H1 (cell line): ENCODE measurements around the gene BCL2L1. TPM values are rescaled to one million over a fixed set of nuclear protein-coding genes. Genes with fewer than 3 reads are reported as not detected.
A peak's percentile ranks its signal among the peaks of the same experiment; 100 is the strongest.

Experiments
- CTCF ChIA-PET: fragments of 300-600 bp; sonication (Branson Sonifier 250); formaldehyde crosslinking; loops from one replicate; lab custom pipeline; 2021; ENCODE audit not compliant: partially characterized antibody; lab: Charles Lee
- POLR2A ChIA-PET: fragments of 300-600 bp; sonication (Branson Sonifier 250); formaldehyde crosslinking; loops from one replicate; lab custom pipeline; 2021; ENCODE audit warnings: inconsistent platforms; ENCODE audit not compliant: partially characterized antibody; lab: Charles Lee
- DNase-seq, 2 experiments: peaks; one replicate each; pipeline versions ENCODE4 v3.0.0 to v3.0.0-alpha.2; 2010 to 2022; ENCODE audit warnings: low spot score in 2 of 2, low read depth in 1 of 2, mixed read lengths in 1 of 2
- FAIRE-seq: peaks from 2 replicates; lab custom pipeline; 2011; peaks lifted over from hg19 to GRCh38; lab: Jason Lieb, UNC
- H2AFZ ChIP-seq: 2 replicates; pipeline ENCODE4 v1.8.1; 2012; ENCODE audit warnings: low read length, inconsistent platforms
- H2AK5ac ChIP-seq: 2 replicates; pipeline ENCODE4 v1.6.1; 2013; ENCODE audit warnings: low read depth, low read length
- H2BK120ac ChIP-seq: replicated peaks from 2 replicates; pipeline ENCODE3; 2013; ENCODE audit warnings: low read depth, low read length, inconsistent platforms
- H2BK12ac ChIP-seq: 2 replicates; pipeline ENCODE4 v1.6.1; 2013; ENCODE audit warnings: low read depth, low read length
- H2BK15ac ChIP-seq: 2 replicates; pipeline ENCODE4 v1.6.1; 2013; ENCODE audit warnings: low read length
- H2BK20ac ChIP-seq: 2 replicates; pipeline ENCODE4 v1.6.1; 2013; ENCODE audit warnings: low read length
- H2BK5ac ChIP-seq: 2 replicates; pipeline ENCODE4 v1.6.1; 2013; ENCODE audit warnings: low read depth, low read length
- H3K14ac ChIP-seq: 2 replicates; pipeline ENCODE4 v1.6.1; 2013; ENCODE audit warnings: inconsistent platforms; ENCODE audit not compliant: insufficient read length
- H3K18ac ChIP-seq: 2 replicates; pipeline ENCODE4 v1.6.1; 2013; ENCODE audit warnings: low read length; ENCODE audit errors: extremely low read depth
- H3K23ac ChIP-seq: 2 replicates; pipeline ENCODE4 v1.6.1; 2013; ENCODE audit warnings: inconsistent platforms; ENCODE audit not compliant: insufficient read length
- H3K23me2 ChIP-seq: 2 replicates; pipeline ENCODE4 v1.6.1; 2013; ENCODE audit warnings: low read depth, low read length
- H3K27ac ChIP-seq: 2 replicates; pipeline ENCODE4 v1.6.1; 2011; ENCODE audit warnings: low read depth, low read length, inconsistent platforms
- H3K27me3 ChIP-seq, 4 experiments: replicated peaks in 1 of 4; 1 replicate in 1 of 4; 2 replicates in 3 of 4; pipeline versions ENCODE4 v1.6.1 to v1.8.1; 2011 to 2013; ENCODE audit warnings: low read length in 3 of 4, mild to moderate bottlenecking in 3 of 4, inconsistent platforms in 2 of 4, mixed read lengths in 2 of 4, moderate library complexity in 1 of 4; ENCODE audit not compliant: control insufficient read depth in 3 of 4, insufficient read depth in 3 of 4; ENCODE audit errors: extremely low read depth in 1 of 4
- H3K36me3 ChIP-seq, 4 experiments: 2 replicates each; pipeline versions ENCODE4 v1.6.1 to v1.8.1; 2011 to 2013; ENCODE audit warnings: mild to moderate bottlenecking in 4 of 4, low read length in 3 of 4, moderate library complexity in 2 of 4, control low read depth in 1 of 4, inconsistent platforms in 1 of 4; ENCODE audit not compliant: insufficient read depth in 4 of 4, control insufficient read depth in 2 of 4
- H3K4ac ChIP-seq: replicated peaks from 2 replicates; pipeline ENCODE3; 2013; ENCODE audit warnings: low read length, low read depth, mixed read lengths, inconsistent platforms; ENCODE audit not compliant: insufficient read length
- H3K4me1 ChIP-seq, 4 experiments: replicated peaks in 1 of 4; 1 replicate in 1 of 4; 2 replicates in 3 of 4; pipeline versions ENCODE4 v1.6.1 to v1.8.1; 2011 to 2013; ENCODE audit warnings: low read length in 3 of 4, inconsistent platforms in 2 of 4, mixed read lengths in 1 of 4; ENCODE audit not compliant: insufficient read depth in 4 of 4, control insufficient read depth in 3 of 4
- H3K4me2 ChIP-seq, 2 experiments: 2 replicates each; pipeline versions ENCODE4 v1.6.1 to v1.8.1; 2011 to 2013; ENCODE audit warnings: low read depth in 2 of 2, low read length in 2 of 2, control low read depth in 1 of 2, inconsistent platforms in 1 of 2, mild to moderate bottlenecking in 1 of 2; ENCODE audit not compliant: insufficient read depth in 1 of 2
- H3K4me3 ChIP-seq, 4 experiments: fragments of 200-600, 300-600 bp in 1 of 4; sonication (generic), shearing (Covaris generic), sonication (Bioruptor Twin) in 1 of 4; 2 replicates each; pipeline versions ENCODE4 v1.5.1 to v1.8.1; 2011 to 2016; ENCODE audit warnings: low read length in 4 of 4, low read depth in 3 of 4, control low read depth in 2 of 4, inconsistent platforms in 2 of 4, mild to moderate bottlenecking in 2 of 4, mixed read lengths in 1 of 4, moderate library complexity in 1 of 4; ENCODE audit not compliant: insufficient read depth in 2 of 4; ENCODE audit errors: extremely low read depth in 1 of 4
- H3K56ac ChIP-seq: replicated peaks from 2 replicates; pipeline ENCODE3; 2013; ENCODE audit warnings: low read depth, mild to moderate bottlenecking, mixed read lengths, low read length, inconsistent platforms; ENCODE audit not compliant: insufficient read length
- H3K79me1 ChIP-seq: 2 replicates; pipeline ENCODE4 v1.6.1; 2013; ENCODE audit warnings: low read depth, low read length, control low read depth
- H3K79me2 ChIP-seq, 2 experiments: 2 replicates each; pipeline versions ENCODE4 v1.6.1 to v1.8.1; 2012 to 2013; ENCODE audit warnings: low read length in 2 of 2, mild to moderate bottlenecking in 2 of 2, inconsistent platforms in 1 of 2; ENCODE audit not compliant: insufficient read depth in 2 of 2, control insufficient read depth in 1 of 2
- H3K9ac ChIP-seq, 4 experiments: replicated peaks in 1 of 4; 1 replicate in 1 of 4; 2 replicates in 3 of 4; pipeline versions ENCODE4 v1.6.1 to v1.8.1; 2011 to 2013; ENCODE audit warnings: low read depth in 3 of 4, low read length in 3 of 4, control low read depth in 2 of 4, mild to moderate bottlenecking in 2 of 4, moderate library complexity in 2 of 4, inconsistent platforms in 1 of 4; ENCODE audit errors: extremely low read depth in 1 of 4
- H3K9me3 ChIP-seq, 2 experiments: 2 replicates each; pipeline versions ENCODE4 v1.6.1 to v1.8.1; 2012 to 2013; ENCODE audit warnings: mild to moderate bottlenecking in 2 of 2, moderate library complexity in 2 of 2, control low read depth in 1 of 2, inconsistent platforms in 1 of 2, low read depth in 1 of 2, low read length in 1 of 2, mixed read lengths in 1 of 2; ENCODE audit not compliant: insufficient read depth in 2 of 2
- H4K20me1 ChIP-seq, 2 experiments: replicated peaks in 1 of 2; 2 replicates each; pipeline versions ENCODE3 to v1.8.1; 2011 to 2013; ENCODE audit warnings: inconsistent platforms in 2 of 2, low read length in 2 of 2, mild to moderate bottlenecking in 1 of 2; ENCODE audit not compliant: insufficient read depth in 2 of 2, control insufficient read depth in 1 of 2
- H4K5ac ChIP-seq: 2 replicates; pipeline ENCODE4 v1.6.1; 2013; ENCODE audit warnings: low read length, low read depth, mixed read lengths, inconsistent platforms; ENCODE audit not compliant: insufficient read length
- H4K8ac ChIP-seq: 2 replicates; pipeline ENCODE4 v1.8.0; 2013; ENCODE audit warnings: mild to moderate bottlenecking, moderate library complexity, low read length, inconsistent platforms; ENCODE audit not compliant: insufficient read depth; ENCODE audit errors: extremely low read depth
- H4K91ac ChIP-seq: replicated peaks from 2 replicates; pipeline ENCODE3; 2013; ENCODE audit warnings: low read length, mixed read lengths, inconsistent platforms; ENCODE audit not compliant: insufficient read length
- ASH2L ChIP-seq: fragments of 200-600, 300-600 bp; sonication (generic); IDR thresholded peaks from one replicate; pipeline ENCODE4 v1.7.1; 2017; ENCODE audit warnings: low read length
- CTBP2 ChIP-seq: IDR thresholded peaks from 2 replicates; pipeline ENCODE4 v1.7.0; 2011; ENCODE audit warnings: borderline replicate concordance, mild to moderate bottlenecking, moderate library complexity, mixed read lengths, low read length; ENCODE audit not compliant: insufficient read depth, insufficient read length
- EP300 ChIP-seq, 2 experiments: IDR thresholded peaks; 1 replicate in 1 of 2; 2 replicates in 1 of 2; pipeline ENCODE4 v1.6.1; 2011 to 2012; ENCODE audit warnings: low read depth in 2 of 2, low read length in 2 of 2, mild to moderate bottlenecking in 2 of 2, borderline replicate concordance in 1 of 2, inconsistent platforms in 1 of 2, moderate library complexity in 1 of 2
- GABPA ChIP-seq: IDR thresholded peaks from 2 replicates; pipeline ENCODE4 v1.6.1; 2011; ENCODE audit warnings: mild to moderate bottlenecking, low read length, moderate library complexity, borderline replicate concordance; ENCODE audit not compliant: insufficient read depth
- HDAC2 ChIP-seq, 2 experiments: fragments of 300-600 bp in 1 of 2; sonication (generic) in 1 of 2; IDR thresholded peaks; 2 replicates each; pipeline ENCODE4 v1.6.1; 2011 to 2012; ENCODE audit warnings: low read depth in 2 of 2, low read length in 2 of 2, mild to moderate bottlenecking in 2 of 2, moderate library complexity in 2 of 2, borderline replicate concordance in 1 of 2, inconsistent platforms in 1 of 2
- KDM1A ChIP-seq: fragments of 200-600, 300-600 bp; sonication (generic); IDR thresholded peaks from 2 replicates; pipeline ENCODE4 v1.7.1; 2016; ENCODE audit warnings: mild to moderate bottlenecking, low read length, borderline replicate concordance
- KDM5A ChIP-seq: fragments of 200-600 bp; IDR thresholded peaks from 2 replicates; pipeline ENCODE4 v1.7.1; 2012; ENCODE audit warnings: mild to moderate bottlenecking, low read length, inconsistent platforms, mixed read lengths
- RBBP5 ChIP-seq: IDR thresholded peaks from 2 replicates; pipeline ENCODE4 v1.7.1; 2012; ENCODE audit warnings: low read depth, mild to moderate bottlenecking, inconsistent platforms, low read length, moderate library complexity, borderline replicate concordance
- SAP30 ChIP-seq: fragments of 300-600 bp; sonication (generic); IDR thresholded peaks from 2 replicates; pipeline ENCODE4 v1.7.1; 2012; ENCODE audit warnings: low read length, moderate library complexity, mild to moderate bottlenecking, inconsistent platforms; ENCODE audit not compliant: insufficient read depth, insufficient replicate concordance
- YY1 ChIP-seq: IDR thresholded peaks from 2 replicates; pipeline ENCODE4 v1.6.1; 2011; ENCODE audit warnings: low read depth, mild to moderate bottlenecking, low read length
- WGBS, 2 experiments: shearing (Covaris generic) in 1 of 2; methylation state at CpG; one replicate each; pipeline versions ENCODE4 v1.1.6 to v1.1.7; 2013 to 2015; ENCODE audit warnings: low lambda C conversion rate in 2 of 2, mixed read lengths in 2 of 2, inconsistent platforms in 1 of 2, low coverage in 1 of 2, missing lambda C conversion rate in 1 of 2; ENCODE audit not compliant: insufficient replicate concordance in 2 of 2, insufficient coverage in 1 of 2, insufficient read length in 1 of 2; ENCODE audit errors: extremely low coverage in 1 of 2, missing lambda C conversion rate in 1 of 2; 5-methylcytosine and 5-hydroxymethylcytosine counted together
- polyA plus RNA-seq, 7 experiments: library from polyadenylated mRNA; depleted of rRNA in 3 of 7; stranded (reverse) in 5 of 7; unstranded in 2 of 7; fragments of >200 nt in 5 of 7; fragments of 200-250 nt in 2 of 7; gene quantifications; 1 replicate in 5 of 7; 2 replicates in 1 of 7; 4 replicates in 1 of 7; pipeline versions ENCODE4 v1.2.1 to v1.2.3, GENCODE V29; 2011 to 2013; ENCODE audit warnings: missing spikeins in 2 of 7, mixed read lengths in 2 of 7
- total RNA-seq: library from RNA; stranded (reverse); fragmentation: NEBNext Ultra II Directional; extraction: Animal tissue kit (Norgen Biotek cat#: 25700); gene quantifications from 2 replicates; pipeline ENCODE4 v1.2.1, GENCODE V29; 2021

Gene BCL2L1
- total and polyA plus RNA-seq, 2 of the 8 experiments (the other 6 are each of a cell fraction or from before 2014, with no cell fraction given), result 64.9 to 66.1 TPM

- H3K36me3 ChIP-seq, result peaks cover 5 to 16% (median 11%) of the 10 kb centered on the region in 4 experiments; a peak in 5 of 8 replicates
- peak overlapping the region; percentile 73 for H3K4ac ChIP-seq
- CTCF ChIA-PET, result interaction anchor here (1.0 to 4.6 kb wide), 8 partner anchors 12 to 127 kb away, joined by 3 to 27 read pairs (median 4); no protein-coding TSS in a partner anchor
- 0 out of 2 replicates have a peak overlapping the region, but pooled peaks have one; percentile 55 for H3K18ac ChIP-seq
- peaks cover 0 to 4% of the 10 kb centered on the region in 2 experiments for H4K20me1 ChIP-seq
- peak overlapping the region; percentile 49 for H4K5ac ChIP-seq
- no peaks in the 10 kb centered on the region; the same call in none of the 2 replicates for H3K23me2 ChIP-seq
- H3K4me3 ChIP-seq, result peak overlapping the region; percentile 78 to 99 (median 82)
- H2BK20ac ChIP-seq, result no peak overlapping the region
- no peaks in the 10 kb centered on the region for H3K79me1 ChIP-seq
- peak overlapping the region; percentile 78 for H3K56ac ChIP-seq
- WGBS, 2 experiments, result 1% methylated on average over 11 of the region's 11 CpGs; no CpG with 5 or more reads in 1 of the 2 experiments
- H2BK120ac ChIP-seq, result no peak overlapping the region
- H2AFZ ChIP-seq, result peak overlapping the region; percentile 64
- H4K91ac ChIP-seq, result peak overlapping the region; percentile 41
- H3K14ac ChIP-seq, result peak overlapping the region; percentile 9
- H2AK5ac ChIP-seq, result no peak overlapping the region
- no peak overlapping the region for H2BK15ac ChIP-seq
- no peak for TF ChIP-seq CTBP2
- TF ChIP-seq YY1, result no peak
- peak; percentile 88 for TF ChIP-seq SAP30
- TF ChIP-seq RBBP5, result 0 out of 2 replicates have a peak, but pooled peaks have one; percentile 14
- peak; percentile 87 for TF ChIP-seq ASH2L
- TF ChIP-seq EP300 (IDR thresholded peaks at IDR 0.05; ENCODE audit: borderline replicate concordance in 1 of 2, low read depth in 2 of 2, low read length in 2 of 2), result no peak
- TF ChIP-seq KDM5A, result 0 out of 2 replicates have a peak, but pooled peaks have one; percentile 21
- peak; percentile 72; the same call in 1 of the 2 replicates for TF ChIP-seq KDM1A
- TF ChIP-seq HDAC2 (IDR thresholded peaks at IDR 0.05; ENCODE audit: borderline replicate concordance in 1 of 2, low read depth in 2 of 2, low read length in 2 of 2), result 0 out of 4 replicates have a peak, but pooled peaks have one; percentile 5 to 14
- TF ChIP-seq GABPA, result no peak
- H3K79me2 ChIP-seq, result peaks cover 15 to 42% of the 10 kb centered on the region in 2 experiments
- FAIRE-seq, result no peak
- no peak for DNase-seq
- no peaks in the 10 kb centered on the region; a peak in 1 of 7 replicates for H3K27me3 ChIP-seq
- no peaks in the 10 kb centered on the region for H3K9me3 ChIP-seq
- H2BK12ac ChIP-seq, result no peak overlapping the region
- peak overlapping the region; percentile 57; the same call in 1 of the 2 replicates for H3K27ac ChIP-seq
- no peak overlapping the region for H4K8ac ChIP-seq
- peak overlapping the region; percentile 46 to 80 (median 66) for H3K9ac ChIP-seq
- H2BK5ac ChIP-seq, result peak overlapping the region; percentile 69; the same call in 1 of the 2 replicates
- POLR2A ChIA-PET, result interaction anchor here (0.7 to 2.2 kb wide), 4 partner anchors 16 to 134 kb away, joined by 3 to 8 read pairs (median 6); partner anchors contain the start of genes BCL2L1 and ID1
- no peak overlapping the region for H3K23ac ChIP-seq
- peak overlapping the region; percentile 84 to 88 for H3K4me2 ChIP-seq
- peaks cover 0 to 8% (median 2%) of the 10 kb centered on the region in 4 experiments; a peak in 3 of 7 replicates for H3K4me1 ChIP-seq
Observed at GRCh38 chr20:31739550-31739977, 16.9 kb upstream of the BCL2L1 start.
